ENCODE data around the gene LOXL1.

LOXL1 gene

DNA sequence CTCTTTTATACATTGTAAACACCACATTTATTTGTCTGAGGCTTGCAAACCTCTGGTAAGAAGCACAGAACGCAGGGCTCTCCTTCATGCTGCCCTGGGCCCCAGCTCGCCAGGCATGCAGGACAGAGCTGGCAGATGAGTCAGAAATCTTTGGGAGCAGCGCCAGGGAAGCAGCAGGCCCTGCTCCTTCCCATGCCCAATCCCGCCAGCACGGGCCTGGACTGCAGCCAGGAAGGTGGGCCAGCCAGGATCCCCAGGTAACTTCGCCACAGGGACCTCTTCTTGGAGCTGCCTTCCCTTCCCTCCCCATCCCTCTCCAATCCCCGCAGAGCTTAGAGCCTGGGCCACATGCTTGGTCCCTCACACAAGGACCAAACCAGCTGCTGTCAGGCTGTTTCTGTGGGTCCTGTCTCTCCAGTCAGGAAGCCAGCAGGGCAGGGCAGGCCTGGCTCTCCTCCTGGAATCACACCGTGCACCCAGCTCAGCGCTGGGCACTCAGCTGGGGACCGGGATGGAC is 57.0 kb downstream of the LOXL1 start:
- no peak for DNase-seq

DNA sequence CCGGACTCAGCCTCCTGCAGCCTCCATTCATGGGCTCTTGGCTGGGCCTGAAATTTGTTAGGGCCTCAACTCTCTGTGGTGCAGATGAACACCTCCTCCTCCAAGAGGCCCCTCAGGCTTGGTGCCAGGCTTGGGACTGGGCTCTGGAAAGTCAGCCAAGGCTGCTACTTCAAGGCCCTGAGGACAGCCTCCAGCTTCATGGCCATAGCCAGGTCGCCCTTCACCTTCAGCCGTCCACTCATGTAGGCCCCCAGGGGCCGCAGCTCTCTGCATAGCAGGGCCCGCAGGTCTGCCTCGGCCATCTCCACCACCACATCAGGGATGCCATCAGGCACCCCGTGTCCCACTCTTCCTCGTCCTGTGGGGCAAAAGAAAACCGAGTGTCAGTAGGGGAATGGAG is 57.5 kb downstream of the LOXL1 start:
- DNase-seq = no peak

DNA sequence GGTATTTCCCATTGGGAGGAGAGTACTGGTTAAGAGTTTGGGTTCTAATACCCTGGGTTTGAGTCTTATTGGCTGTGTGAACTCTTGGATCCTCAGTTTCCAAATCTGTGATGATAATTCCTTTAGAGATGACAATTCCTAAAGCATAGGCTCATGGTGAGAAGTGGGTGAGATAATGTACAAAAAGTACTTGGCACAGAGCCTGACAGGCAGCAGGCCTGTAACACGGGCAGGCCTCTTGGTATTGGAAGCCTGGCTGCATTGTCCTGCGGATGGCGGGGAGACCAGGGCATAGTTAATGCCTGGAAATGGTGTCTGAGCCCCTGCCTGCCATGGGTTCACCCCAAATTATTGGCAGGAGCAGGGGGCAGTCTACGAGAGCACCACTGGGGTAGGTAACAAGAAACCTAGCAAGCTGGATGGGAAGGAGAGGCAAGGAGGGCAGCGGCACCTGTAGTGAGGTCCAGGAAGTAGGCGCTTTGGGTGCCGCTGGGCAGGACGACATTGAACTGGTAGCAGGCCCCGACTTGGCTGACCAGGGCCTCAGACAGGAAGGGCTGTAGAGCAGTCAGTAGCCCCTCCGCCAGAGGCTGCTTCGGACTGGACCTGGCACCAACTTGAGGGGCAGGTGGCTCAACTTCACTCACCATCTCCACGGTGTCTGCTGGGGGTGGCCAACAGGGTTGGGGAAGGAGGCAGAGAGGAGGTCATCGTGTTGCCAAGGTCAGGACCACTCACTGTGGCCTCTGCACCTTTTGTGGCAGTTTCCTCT is 58.1 kb downstream of the LOXL1 start:
- DNase-seq = no peak

DNA sequence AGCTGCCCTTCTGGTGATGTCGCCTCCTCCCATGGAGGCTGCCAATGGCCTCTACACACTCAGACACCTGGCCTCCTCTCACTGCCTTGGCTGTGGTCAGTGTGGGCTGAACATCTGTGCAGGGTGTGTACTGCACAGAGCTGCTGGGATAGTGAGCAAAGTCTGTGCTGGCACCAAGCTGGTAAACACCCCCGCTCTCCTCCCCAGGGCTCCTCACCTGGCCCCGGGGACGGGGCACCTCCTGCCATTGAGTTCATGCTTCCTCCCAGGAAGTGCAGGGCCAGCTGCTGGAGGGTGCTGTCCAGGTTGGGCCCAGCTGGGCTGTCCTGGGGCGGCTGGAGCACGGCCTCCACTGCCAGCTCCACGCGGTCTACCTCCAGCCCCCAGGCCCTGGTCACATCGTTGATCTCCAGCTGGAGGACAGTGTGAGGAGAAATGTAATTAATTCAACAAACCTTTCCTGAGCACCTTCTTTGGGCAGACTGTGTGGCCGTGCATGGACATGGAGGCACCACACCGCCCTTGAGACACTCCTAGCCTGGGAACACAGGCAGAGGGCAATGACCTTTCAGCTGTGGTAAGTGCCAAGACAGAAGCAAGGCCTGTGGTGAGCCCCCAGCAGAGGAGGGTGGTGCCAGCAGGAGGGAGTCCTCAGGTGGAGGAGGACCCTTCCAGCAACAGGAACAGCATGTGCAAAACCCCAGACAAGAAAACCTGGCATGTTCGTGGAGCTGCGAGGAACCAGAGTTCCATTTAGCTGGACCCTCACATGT is 59.0 kb downstream of the LOXL1 start:
- DNase-seq = no peak

DNA sequence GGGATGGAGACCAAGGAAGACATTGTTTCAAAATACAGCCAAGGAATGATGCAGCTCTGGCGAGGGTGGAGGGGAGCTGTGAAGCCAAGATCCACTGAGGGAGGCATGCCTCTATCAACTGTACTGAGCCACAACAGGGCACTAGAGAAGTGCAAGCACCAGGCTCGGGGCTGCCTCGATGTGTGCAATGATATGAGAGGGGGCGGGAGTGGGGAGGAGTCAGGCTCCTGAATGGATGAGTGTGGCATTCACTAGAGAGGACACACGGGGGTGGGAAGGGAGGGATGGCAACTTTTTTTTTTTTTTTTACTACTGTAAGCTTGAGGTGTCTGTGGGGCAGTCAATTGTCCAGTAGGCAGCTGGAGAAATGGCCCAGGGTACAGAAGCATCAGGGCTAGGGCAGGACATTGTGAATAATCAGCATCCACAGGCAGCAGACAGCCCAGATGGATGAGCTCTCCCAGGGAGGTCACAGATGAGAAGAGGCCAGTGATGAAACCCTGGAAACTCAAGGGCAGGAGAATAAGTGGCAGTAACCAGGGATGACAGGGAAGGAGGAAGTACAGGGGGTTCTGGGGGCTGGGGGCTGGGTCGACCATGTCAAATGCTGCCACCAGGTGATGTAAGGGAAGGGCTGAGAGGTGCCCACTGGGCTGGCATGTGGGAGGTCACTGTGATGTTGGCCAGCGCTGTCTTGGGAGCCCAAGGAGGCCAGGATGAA is 60.0 kb downstream of the LOXL1 start:
- DNase-seq = no peak

DNA sequence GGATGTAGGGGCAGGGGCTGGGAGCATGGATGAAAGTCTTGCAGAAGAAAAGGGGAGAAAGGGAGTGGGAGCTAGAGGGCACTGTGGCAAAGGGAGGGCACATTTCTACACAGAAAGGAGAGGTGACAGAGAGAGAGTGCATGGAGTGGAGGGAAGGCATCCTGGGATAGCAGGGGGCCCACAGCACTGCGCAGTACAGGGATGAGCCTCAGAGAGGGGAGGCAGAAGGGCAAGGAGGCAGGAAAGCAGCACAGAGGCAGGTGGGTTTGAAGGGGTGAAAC is 60.5 kb downstream of the LOXL1 start:
- DNase-seq = no peak

DNA sequence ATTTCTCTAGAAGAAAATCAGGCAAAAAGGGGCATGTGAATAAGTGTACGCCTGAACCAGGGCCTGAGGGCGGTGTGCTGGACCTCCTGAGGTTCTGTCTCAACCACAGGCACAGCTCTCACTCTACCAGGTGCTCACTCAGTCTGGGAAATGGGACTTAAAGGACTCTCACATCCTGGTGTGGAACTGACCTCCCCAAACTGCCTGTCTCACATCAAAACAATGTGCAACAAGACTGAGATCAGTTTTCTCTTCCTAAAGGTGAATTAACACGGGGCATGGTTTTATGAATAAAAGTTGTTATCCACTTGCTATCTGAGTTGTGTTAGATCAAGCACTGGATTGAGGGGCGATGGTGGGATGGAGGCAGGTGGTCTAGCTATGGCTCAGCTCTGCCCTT is 61.0 kb downstream of the LOXL1 start:
- DNase-seq = no peak

DNA sequence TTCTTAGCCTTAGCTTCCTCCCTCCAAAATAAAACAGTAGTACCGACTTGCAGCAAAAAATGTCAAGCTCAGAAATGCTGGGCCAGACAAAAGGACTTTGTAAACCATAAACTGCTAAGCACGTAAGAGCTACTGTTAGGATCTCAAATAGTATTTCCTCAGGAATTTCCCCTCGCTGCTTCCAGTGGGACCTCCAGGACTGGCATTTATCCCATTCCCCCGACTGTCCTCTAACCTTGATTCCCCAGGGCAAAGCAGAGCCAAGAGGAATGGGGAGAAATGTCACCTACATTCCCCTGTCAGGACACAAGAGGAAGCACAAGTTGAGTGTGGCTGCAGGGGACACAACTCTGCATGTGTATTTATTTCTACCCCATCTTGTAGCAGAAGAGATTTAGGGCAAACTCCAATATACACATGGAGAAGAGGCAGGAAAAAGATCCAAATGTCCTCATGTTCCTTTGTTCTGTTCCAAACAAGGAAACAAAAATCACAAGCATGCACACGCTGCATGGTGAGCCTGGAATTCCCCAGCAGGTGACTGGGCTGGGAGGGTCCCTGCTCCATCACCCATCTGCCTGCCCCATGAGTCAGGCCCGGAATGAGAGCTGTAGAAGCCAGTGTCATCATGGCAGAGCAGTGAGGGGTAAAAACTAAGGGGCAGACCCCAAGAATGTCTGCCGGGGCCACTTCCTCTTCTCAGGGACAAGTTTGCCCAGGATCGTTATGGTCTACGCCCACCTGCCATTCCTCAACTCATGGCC is 61.6 kb downstream of the LOXL1 start:
- DNase-seq = no peak

DNA sequence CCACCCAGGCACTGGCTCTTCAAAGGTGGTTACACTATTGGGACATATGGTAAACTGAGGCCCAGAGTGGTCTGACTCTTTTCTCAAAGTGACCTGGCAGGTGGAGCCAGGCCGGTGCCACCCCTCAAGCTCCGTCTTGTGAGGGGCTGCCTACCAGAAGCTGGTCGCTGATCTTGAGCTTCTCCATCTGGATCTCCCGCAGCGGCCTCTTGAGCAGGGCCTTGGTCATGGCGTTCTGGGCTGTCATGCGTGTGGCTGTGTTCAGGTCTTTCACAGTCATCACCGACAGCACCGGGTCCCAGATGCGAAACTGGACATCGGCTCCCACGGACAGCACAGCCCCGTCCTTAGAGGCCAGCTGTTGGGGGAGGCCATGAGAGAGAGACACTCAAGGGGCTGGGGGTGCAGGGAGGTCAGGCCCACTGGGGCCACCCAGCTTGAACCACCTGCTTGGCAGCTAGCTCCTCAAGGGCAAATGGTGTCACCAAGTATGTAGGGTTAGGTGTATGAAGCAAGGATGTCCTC is 62.2 kb downstream of the LOXL1 start:
- DNase-seq = no peak

DNA sequence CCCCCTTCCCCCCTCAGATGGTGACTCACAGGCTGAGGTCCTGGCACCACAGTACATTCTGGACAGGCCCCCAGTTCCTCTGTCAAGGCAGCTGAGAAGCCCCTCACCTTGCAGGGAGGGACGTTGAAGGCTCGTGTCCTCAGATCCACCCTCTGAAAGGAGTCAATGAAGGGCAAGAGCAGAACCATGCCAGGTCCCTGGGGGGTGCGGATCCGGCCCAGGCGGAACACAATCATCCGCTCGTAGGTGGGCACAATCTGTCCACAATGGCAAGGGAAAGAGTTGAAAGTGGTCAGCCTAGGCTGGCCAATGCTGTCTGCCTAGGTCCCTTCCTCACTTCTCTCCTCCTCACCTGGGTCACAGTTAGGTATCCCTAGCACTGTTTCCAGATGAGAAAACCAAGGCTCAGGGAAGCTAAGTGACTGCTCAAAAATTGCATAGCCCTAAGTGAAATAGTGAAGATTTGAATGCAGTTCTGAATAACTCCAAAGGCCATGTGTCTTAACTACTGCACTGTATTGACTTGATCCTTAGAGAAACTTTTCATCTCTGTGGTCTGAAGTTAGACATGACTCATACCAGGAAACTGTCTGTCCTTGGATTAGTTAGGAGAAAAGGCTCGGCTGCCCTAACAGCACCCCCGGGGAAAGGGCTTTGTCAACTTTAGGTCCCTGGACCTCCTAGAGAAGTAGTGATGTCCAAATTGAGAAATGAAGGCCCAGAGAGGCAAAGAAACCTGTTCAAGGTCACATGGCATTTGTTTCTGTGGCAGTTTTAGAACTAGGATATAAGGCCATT is 62.9 kb downstream of the LOXL1 start:
- no peak for DNase-seq

DNA sequence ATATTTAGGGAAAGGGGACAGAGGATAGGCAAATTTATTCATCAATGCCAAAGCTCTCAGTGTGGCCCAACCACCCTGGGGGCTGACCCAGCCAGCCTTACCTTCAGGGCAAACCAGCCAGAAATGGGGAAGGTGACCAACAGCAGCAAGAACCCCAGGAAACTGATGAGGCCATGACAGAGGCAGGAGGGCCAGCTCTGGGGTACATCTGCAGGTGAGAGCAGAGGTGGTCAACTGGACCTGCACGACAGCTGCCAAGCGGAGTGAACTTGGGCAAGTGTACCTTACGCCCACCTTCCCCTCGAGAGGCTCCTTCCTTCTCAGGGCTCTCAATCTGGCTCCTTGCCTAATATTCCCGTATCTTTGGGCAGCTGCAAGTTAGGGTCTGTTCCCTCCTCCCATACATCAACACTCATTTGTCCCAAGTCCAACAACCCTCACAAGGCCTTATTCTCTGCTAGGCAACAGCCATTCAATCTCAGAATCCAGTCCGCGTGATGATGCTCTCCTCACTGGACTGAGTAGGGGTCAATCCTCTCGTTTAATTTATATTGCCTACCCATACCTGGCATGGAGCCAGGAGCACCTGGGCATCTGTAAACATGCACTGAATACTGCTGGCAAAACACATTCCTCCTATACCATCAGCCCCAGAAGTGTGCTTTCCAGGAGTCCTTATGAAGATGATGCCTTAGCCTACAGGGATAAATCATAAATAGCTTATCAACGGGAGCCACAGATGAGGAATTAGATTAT is 64.2 kb downstream of the LOXL1 start:
- DNase-seq = no peak

DNA sequence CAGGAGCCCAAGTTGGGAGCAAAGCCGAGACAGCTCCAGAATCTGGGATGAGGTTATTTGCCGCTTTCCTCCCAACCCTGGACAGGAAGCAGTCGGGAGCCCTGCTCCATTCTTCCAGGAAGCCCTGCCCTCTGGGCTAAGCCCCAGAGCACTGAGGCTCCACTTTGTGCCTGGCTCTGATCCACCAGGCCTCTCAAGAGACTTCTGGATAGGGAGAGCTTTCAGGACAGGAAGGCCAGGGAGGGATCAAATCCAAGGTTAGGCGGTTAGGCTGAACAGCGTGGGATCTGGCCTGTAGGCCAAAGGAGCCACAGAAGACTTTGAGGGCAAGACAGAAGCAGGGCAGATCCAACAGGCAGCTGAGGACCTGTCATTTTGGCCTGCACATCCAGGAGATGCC is 65.0 kb downstream of the LOXL1 start:
- DNase-seq = no peak

DNA sequence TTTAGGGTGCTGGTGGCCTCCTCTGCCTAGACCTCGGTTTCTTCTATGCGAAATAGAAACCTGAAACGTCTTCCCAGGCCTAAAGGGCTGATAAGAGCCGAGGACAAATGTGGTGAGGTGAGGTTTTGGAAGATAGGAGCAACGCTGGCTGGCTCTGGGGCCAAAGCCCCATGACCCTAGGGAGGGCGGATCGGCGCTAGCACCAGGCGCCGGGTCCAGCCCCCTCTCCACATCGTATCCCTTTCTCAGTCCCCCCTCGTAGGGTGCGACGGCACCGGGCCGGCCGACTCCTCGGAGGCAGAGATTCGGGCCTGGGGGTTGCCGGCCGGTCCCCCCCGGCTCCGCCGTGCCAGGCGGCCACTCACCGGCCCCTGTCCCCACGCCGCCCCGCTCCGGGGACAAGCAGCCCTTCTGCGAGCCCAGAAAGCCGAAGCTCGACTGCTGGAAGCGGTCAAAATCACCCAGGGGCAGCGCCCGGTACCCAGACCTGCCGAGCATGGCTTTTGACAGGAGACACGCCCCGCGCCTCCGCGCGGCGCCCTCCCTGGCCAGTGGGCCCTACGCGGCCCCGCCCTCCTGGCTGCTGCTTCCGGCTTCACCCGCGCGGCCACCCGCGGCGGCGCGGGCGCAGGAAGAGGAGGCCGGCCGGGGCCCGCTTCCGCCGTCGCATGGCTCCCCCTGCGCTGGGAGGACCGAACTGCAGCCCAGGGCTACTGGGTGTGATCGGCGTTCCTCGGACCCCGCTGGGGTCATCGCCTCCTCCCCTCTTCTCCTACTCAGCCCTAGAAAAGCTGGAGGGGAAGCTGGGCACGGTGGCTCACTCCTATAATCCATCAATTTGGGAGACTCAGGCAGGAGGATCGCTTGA is 65.7 kb downstream of the LOXL1 start, which contains the start of gene STOML1:
Gene STOML1 (minus strand): TSS at position 570 of the 868 bp plus-strand sequence. CDS start 72 bp downstream, at position 498.
- peak; percentile 92 for DNase-seq

DNA sequence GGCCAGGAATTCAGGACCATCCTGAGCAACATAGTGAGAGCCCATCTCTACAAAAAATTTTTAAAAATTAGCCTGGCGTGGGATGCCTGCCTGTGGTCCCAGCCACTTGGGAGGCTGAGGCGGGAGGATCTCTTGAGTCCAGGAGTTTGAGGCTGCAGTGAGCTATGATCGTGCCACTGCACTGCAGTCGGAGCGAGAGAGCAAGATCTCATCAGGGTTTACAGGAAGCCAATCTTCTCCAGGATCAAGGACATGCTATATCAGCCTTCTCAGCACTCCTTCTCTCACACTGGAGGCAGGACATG is 66.3 kb downstream of the LOXL1 start:
- DNase-seq = no peak

DNA sequence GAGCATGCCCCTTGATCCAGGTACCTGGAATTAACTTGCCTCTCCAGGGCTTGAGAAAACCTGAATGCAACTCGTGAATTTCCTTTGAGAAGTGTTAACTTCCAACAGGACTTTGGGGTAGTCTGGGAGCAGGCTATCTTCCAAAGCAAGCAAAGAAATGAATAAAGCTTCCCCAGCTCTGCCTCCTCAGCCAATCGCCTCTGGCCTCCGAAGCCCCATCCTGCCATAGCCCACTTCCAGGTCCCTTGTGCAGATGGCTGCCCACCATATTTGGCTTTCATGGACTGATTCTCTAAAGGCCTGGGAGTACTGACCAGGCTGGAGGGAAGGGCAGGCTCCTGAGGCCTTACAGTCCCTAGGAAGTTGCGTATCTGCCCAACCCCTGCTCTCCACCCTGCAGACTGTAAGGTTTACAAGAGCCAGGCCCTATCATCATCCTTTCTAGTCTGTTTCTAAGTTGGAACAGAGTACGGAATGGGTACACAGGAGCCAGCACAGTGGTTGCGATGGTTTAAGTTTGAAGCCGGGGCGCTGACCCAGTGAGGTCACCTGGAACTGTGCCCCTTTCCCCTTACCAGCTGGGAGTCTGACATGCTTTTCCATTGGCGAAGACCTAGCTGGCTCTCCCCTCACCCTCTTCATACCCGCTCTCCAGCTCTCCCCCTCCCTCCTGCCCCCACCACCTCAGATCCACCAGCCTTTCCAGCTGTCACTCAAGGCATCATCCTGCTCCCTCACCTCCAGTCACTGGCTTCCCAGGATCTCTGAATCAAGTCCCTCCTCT is 67.1 kb downstream of the LOXL1 start:
- no peak for DNase-seq

DNA sequence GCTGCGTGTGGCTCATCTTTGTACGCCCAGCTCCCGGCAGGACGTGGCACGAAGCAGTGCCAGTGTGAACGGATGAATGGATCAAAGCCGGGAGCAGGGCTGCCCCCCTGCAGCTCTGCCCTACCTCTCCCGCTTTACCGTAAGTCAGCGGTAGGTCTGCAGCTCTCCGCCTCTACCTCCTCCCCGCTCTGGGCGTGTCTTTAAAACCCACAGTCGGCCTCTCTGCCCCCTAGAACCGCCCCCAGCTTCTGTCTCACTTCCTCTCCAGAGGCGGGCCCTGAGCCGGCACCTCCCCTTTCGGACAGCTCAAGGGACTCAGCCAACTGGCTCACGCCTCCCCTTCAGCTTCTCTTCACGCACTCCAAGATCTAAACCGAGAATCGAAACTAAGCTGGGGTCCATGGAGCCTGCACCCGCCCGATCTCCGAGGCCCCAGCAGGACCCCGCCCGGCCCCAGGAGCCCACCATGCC is 68.2 kb downstream of the LOXL1 start, which contains the start of gene PML:
Gene PML (plus strand): TSS at position 304 of the 471 bp plus-strand sequence. CDS start 97 bp downstream, at position 401.
- DNase-seq = peak; percentile 92 to 94

DNA sequence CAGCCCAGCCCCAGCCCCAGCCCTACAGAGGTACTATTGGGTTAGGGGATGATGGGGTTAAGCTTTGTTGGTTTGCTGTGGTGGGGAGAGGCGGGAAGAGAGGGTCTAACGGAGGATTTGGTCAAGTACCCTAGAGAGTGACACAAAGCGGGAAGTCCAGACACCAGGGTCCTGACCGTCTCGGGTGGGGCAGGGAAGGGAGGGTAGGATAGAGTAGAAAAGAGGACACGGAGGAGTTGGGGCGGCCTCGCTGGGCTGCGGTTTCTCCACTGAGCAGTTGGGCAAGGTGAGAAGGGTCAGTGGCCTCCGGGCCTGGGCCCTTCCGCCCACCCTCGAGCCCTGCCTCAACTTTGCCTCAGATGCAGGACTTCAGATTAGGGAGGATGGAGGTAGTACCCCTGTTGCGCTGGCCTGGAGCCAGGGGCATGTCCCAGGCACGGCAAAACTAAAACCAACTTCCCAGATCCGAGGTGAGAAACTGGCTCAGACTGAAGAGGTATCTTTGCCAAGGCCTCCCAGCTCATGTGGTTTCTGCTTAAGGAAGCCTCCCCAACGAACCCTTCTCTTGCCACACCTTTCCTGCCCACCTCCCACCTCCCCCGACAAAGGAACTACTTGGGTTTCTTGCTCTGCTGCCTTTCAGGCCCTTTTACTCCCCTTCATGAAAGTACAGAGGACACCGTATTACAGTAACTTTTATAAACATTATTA is 68.8 kb downstream of the LOXL1 start:
- DNase-seq = peak in 1 of 2 donors; percentile 24

DNA sequence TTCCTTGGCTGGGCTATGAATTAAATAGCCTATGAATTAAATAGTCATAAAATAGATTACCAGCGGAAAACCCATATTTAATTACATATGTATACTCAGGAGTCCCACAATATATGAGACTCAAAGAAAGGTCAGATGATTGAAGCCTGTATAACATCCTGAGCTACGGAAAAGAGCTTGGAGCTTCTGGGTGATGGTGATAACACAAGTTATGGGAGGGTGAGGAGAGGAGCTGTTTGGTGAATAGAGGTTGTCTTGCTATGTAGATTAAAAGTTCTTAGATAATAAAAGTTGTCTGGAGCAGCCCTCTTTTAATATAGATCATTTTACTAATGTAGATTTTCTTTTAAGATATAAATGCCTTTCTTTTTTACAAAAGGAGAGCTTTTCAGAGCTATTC is 70.0 kb downstream of the LOXL1 start:
- no peak for DNase-seq

Measured in activated CD4-positive, alpha-beta T cell treated with anti-CD3 and anti-CD28 coated beads for 4 hours (primary cell).